NCI-H446 treated with DMSO at 0.1 percent for 48 hours (cell line): ENCODE data around the gene XPC.

Source experiments
- DNase-seq: peaks from one replicate; lab custom pipeline; 2025; lab: John Stamatoyannopoulos, UW

The XPC gene

GRCh38 chr3:14147617-14148016 lies 30.8 kb downstream of the XPC start:
- no peak for DNase-seq

DNA sequence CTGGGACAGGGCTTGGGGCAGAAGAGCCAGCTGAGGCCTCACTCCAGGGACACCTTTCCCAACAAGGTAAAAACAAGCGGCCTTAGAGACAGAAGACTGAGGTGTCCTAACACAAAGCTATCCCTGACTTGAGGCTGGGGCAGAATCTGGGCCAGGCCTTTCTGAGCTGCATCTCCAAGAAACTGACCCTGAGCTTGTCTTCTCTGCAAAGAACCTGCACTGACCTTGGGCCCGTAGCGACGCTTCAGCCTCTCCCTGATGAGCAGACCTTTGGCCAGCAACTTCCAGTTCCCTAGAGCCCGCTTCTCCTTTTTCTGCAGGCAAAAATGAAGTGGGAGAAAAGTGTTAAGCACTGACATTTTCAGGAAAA lies 31.4 kb downstream of the XPC start:
- DNase-seq: no peak

GRCh38 chr3:14146381-14147065 lies 31.9 kb downstream of the XPC start:
- no peak for DNase-seq

GRCh38 chr3:14145670-14146380 lies 32.6 kb downstream of the XPC start:
- DNase-seq: no peak

- DNase-seq: no peak
Measured at GRCh38 chr3:14145236-14145635, 33.2 kb downstream of the XPC start.

DNA sequence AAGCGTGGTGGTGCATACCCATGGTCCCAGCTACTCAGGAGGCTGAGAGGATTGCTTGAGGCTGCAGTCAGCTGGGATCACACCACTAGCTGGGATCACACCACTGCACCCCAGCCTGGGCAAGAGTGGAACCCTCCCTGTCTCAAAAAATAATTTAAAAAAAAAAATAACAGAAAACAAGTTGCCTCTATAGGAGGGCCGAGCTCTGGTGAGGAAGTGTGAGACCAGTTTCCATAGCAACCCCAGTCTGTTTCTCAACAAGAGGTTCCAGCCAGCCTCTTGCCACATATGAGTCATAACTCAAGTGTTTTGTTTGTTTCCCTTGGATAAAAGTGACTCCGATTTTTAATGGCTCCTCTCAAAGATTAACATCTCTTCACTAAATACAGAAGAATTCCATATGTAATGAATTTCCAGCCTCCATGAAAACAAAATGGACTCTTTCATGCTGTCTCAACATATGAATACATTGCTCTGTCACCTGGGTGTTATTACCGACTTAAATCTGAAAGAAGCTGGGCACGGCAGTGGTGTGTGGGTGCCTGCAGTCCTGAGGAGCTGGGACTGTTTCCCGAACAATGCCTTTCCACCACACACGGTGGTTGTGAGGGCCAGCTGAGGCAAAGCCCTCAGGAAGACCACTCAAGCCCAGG lies 33.9 kb downstream of the XPC start:
- DNase-seq: peak; percentile 77

GRCh38 chr3:14143271-14144225 lies 34.9 kb downstream of the XPC start:
- no peak for DNase-seq

DNA sequence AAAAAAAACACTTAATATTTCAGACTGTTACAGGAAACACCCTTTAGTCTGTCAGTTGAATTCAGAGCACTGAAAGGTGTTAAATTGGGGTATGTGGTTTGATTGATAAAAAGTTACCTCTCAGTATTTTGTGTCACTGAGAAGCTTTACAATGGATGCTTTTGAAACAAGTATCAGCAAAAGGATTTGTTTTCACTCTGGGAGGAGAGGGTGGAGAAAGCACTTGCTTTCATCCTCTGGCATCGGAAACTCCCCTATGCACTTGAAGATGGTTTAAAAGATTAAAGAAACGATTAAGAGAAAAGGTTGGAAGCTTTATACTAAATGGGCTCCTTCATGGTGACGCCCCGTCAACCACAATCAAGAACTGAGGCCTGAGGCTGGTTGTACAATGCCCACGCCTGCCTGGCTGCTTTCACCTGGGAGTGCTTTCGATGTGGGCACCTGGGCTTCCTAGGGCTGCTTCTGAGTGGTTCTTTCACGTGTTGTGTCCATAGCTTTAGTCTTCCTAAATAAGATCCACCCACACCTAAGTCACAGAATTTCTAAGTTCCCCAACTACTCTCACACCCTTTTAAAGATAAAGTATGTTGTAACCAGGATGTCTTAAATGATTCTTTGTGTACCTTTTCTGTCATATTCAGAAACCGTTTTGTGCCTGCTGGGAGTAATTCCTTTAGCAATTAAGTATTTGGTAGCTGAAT lies 35.7 kb downstream of the XPC start:
- DNase-seq: no peak

DNA sequence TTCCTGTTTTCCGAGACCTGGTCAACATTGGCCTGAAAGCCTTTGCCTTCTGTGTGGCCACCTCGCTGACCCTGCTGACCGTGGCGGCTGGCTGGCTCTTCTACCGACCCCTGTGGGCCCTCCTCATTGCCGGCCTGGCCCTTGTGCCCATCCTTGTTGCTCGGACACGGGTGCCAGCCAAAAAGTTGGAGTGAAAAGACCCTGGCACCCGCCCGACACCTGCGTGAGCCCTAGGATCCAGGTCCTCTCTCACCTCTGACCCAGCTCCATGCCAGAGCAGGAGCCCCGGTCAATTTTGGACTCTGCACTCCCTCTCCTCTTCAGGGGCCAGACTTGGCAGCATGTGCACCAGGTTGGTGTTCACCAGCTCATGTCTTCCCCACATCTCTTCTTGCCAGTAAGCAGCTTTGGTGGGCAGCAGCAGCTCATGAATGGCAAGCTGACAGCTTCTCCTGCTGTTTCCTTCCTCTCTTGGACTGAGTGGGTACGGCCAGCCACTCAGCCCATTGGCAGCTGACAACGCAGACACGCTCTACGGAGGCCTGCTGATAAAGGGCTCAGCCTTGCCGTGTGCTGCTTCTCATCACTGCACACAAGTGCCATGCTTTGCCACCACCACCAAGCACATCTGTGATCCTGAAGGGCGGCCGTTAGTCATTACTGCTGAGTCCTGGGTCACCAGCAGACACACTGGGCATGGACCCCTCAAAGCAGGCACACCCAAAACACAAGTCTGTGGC lies 36.6 kb downstream of the XPC start:
- DNase-seq: no peak

DNA sequence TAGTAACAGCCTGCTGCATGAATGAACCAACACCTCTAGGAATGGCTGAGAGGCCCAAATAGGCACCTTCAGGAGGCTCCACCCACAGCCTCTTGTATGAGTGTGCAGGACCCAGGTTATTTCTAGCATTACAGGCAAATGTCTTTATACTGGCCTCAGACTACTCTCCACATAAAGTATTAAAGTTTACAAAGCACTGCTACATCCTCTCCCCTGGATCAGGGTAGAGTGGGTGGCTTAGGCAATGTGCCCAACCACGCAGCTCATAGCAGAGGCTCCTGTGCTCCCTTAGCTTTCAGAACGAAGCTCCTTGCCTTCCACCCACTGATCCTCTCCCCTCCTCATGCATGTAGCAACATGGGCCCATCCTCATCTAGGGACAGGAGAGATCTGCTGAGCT lies 37.3 kb downstream of the XPC start:
- DNase-seq: no peak

- no peak for DNase-seq
Measured at GRCh38 chr3:14140668-14141067, 37.7 kb downstream of the XPC start.

- DNase-seq: no peak
Measured at GRCh38 chr3:14139771-14140170, 38.6 kb downstream of the XPC start.

DNA sequence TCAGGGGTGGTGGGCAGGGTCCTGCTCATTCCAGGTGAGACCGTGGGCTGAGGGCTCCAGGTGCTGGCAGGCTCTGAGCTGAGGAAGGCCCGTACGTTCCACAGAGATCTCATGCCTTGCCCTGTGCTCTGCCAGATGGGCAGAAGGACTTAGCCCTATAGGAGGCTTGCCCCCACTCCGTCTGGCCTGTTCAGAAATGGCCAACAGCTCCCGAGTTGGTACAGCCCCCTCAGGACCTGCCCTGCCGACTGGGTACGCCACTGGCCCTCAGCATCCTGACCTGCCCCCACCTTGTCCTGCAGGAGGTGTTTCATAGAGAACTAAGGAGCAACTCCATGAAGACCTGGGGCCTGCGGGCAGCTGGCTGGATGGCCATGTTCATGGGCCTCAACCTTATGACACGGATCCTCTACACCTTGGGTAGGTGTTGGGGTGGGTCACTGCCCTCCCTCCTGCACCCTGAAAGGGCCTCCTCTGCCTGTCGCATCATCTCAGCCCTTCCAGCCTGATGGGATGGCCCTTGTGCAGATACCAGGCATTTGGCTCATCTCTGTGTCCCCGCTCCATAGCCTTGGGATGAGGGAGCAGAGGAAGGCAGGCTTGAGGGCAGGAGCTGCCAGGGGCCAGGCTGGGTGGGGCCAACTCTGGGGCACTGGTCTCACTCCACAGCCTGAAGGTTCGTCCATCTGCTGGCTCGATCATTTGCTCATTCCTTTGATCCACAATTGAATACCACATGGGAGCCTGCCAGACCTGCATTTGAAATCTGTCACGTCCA lies 39.3 kb downstream of the XPC start:
- no peak for DNase-seq

GRCh38 chr3:14138109-14138877 lies 40.1 kb downstream of the XPC start:
- no peak for DNase-seq

DNA sequence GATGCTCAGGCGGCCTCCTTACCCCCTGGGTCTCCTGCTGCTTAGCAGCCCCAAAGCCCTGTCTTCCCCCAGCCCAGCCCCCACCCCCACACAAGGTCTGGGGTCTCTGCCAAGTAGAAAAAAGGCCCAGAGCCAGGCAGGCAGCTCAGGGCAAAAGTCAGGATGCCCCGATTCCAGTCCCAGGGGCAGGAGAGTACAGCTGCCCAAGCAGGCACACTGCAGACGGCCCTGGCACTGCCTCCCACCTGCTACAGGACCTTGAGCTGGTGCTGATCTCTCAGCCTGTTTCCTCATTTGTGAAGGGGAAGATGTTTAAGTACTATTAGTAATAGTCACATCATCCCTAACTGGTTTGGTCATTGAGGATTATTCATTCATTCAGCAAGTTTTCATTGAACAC lies 41.0 kb downstream of the XPC start:
- no peak for DNase-seq

- no peak for DNase-seq
Measured at GRCh38 chr3:14137004-14137403, 41.4 kb downstream of the XPC start.

GRCh38 chr3:14135581-14135980 lies 42.8 kb downstream of the XPC start:
- DNase-seq: no peak

DNA sequence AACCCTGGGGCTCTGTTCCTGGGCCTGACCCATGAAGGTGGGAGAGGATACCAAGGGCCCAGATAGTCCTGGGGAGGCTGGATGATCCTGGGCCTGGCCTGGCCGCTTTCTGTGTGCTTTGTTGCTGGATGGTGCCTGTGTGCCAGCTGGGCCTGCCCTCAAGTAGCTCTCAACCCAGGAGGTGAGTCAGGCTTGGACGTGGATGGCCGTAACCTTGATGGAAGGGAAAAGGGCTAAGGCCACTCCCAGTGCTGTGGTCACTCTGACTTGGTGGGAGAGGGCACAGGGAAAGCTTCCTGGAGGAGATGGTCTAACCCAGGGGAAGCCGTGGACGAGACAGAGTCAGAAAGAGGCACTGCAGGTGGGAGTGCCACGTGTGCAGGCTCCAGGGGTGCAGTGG lies 44.1 kb downstream of the XPC start:
- DNase-seq: no peak

- DNase-seq: no peak
Measured at GRCh38 chr3:14133876-14134275, 44.5 kb downstream of the XPC start.
